Measurements from ENCODE around the gene DCAF10.
"Not testable (repeated sequence)": the region's sequence is repeated elsewhere in the genome, so short reads cannot be mapped to it uniquely, and the experiment has no call there.

The DCAF10 gene

DNA sequence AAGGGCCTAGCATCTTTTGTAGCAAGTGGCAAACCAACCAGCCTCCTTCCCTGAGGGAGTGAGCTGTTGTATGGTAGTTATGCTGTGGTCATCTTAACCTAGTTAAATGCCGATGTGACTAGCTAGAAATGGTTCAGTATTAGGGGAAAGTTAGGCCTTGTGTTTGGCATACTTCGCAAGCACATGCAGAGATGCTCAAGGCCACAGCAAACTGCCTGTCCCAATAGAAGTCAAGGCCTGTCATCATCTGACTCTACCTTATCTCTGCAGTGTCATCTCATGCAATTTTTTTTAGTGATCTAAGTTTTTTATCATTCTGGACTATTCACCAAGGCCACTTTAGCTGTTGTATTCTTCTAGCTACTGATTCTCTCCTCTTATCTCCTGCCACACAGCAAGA, 10.5 kb upstream of the DCAF10 start:
- DNase-seq (ENCODE audit: low read depth): no peak

DNA sequence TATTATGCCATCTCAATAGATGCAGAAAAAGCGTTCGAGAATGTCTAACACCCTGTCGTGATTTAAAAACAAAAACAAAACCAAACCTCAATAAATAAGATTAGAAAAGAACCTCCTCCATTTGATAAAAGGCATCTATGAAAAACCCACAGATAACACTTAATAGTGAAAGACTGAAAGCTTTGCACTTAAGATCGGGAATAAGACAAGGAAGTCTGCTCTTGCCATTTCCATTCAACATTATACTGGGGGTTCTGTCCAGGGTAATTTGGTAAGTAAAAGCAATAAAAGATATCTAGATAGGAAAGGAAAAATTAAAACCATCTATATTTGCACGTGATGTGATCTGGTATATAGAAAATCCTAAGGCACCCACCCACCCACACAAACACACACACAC, 8.5 kb upstream of the DCAF10 start:
- DNase-seq (ENCODE audit: low read depth): no peak

DNA sequence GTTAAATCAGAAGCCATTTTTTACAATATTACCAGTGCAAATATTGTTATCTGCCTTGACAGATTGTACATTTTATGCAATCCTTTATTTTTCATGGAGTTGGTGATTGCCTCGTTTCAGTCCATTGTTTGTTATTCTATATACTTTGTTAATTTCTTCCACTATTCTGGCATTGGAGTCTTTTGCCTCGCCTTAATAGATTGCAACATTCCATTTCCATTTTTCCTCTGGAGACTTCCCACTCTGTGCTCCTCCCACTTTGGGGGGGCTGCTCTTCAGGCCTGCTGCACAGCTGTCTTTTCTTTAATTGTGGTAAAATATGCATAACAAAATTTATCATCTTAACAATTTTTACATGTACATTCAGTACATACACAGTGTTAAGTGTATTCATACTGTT, 4.4 kb upstream of the DCAF10 start:
- no peak for DNase-seq (ENCODE audit: low read depth)

DNA sequence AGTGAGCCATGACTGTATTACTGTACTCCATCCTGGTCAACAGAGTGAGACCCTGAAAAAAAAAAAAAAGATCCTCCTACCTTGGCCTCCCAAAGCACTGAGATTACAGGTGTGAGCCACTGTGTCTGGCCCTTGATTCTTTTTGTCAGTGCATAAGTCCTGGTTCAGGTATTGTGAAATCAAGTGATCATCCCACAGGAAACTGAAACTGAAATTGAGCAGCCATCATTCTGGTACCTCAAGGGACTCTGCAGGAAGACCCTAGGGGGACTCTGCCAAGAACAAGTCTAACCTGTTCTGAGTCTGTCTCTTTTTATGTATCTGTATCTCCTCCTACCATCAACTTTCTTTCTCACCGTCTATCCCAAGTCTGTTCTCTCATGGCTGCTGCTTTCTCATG, 1.9 kb upstream of the DCAF10 start:
- no peak for DNase-seq (ENCODE audit: low read depth)

DNA sequence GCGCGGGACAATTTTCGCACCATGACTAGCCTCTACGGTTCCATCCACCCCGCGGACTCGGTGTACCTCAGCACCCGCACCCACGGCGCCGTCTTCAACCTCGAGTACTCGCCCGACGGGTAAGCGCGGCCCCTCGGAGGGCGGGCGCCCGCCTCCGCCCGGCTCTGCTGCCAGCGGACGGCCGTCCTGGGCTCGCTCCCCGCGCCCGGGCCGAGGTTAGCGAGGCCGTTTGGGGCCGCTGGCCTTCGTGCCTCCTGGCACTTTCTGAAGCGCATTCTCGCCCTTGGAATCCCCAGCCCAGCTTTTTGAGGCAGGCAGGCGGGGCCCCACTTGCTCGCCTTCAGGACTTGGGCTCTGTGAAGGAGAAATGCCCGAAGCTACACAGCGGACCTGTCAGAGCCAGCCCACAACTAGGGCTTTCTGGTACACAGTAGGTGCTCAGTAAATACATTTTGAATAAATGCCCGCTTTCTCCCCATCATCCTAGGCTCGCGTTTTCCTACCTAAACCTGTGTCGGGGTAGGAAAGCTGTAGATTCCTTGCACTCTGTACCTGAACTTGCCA, 772 bp downstream of the DCAF10 start:
- no peak for DNase-seq (ENCODE audit: low read depth)

DNA sequence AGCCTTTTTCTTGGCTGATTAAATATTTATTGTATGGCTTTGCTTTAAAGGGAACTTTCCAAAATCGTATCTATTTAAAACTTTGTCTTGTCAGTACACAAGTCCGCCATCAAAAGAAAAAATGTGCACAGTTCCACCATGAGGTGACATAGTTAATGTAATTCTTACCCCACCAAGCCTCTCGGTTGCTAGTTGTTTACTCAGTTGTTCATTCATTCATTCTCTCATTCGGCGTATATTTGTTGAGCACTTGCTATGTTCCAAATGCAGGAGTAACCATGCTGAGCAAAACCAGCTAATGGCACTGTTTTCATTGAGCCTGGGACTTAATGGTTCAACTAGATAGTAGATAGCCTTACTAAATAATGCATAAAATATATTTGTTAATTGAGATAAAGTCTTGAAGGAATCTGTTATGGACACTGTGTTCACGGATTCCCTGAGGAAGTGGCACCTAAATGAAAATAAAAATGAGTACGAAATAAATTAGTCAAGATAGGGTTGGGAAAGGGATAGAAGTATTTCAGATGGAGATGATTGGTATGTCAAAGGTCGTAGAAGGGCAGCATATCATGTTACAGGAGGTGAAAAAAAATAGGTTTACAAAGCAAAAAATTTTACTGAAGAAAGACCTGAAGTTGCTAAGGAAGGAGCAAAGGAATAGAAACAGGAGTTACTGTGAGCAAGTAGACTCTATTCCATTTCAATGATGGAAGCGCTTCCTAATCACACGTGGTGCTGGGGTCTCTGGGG, 1.5 kb downstream of the DCAF10 start:
- no peak for DNase-seq (ENCODE audit: low read depth)

DNA sequence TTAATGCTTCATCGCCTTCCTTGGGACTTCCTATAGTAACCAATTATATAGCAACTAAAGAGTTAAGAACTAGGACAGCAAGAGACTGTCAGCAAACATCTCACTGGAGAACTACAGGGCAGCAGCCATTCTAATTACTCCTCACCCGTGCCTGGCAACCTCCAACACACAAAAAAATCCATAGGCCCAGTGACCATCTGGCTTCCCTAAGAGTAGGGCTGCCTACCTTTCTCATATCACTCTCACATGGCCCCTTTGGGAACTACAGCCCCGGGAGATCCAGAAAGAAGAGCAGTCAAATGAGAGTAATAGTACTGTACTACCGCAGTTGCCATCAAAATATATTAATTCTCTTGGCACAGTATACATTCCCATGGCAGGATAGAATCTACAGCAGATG, 5.7 kb downstream of the DCAF10 start:
- no peak for DNase-seq (ENCODE audit: low read depth)

DNA sequence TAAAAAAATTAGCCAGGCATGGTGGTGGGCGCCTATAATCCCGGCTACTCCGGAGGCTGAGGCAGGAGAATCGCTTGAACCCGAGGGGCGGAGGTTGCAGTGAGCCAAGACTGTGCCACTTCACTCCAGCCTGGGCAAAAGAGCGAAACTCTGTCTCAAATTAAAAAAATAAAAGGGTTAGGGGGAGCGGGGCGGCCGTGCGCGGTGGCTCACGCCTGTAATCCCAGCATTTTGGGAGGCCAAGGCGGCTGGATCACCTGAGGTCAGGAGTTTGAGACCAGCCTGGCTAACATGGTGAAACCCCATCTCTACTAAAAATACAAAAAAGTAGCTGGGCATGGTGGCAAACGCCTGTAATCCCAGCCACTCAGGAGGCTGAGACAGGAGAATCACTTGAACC, 9.1 kb downstream of the DCAF10 start:
- DNase-seq (ENCODE audit: low read depth): not testable (repeated sequence)

DNA sequence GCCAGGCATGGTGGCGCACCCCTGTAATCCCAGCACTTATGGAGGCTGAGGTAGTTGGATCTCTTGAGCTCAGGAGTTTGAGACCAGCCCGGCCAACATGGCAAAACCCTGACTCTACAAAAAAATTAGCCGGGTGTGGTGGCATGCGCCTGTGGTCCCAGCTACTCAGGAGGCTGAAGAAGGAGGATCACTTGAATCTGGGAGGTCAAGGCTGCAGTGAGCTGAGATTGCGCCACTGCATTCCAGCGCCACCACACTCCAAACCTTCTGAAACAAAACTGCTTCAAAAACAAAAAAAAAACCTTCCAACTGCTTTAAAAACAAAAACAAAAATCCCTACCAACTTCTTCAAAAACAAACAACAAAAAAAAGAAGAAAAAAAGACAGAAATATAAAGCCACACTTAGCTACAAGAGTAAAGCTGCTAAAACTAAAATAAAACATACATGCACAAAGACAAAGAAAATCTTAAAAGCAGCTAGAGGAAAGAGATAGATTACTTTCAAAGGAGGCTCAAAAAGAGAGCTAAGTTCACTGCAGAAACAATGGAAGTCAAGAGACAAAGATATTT, 11.4 kb downstream of the DCAF10 start:
- no peak for DNase-seq (ENCODE audit: low read depth)

DNA sequence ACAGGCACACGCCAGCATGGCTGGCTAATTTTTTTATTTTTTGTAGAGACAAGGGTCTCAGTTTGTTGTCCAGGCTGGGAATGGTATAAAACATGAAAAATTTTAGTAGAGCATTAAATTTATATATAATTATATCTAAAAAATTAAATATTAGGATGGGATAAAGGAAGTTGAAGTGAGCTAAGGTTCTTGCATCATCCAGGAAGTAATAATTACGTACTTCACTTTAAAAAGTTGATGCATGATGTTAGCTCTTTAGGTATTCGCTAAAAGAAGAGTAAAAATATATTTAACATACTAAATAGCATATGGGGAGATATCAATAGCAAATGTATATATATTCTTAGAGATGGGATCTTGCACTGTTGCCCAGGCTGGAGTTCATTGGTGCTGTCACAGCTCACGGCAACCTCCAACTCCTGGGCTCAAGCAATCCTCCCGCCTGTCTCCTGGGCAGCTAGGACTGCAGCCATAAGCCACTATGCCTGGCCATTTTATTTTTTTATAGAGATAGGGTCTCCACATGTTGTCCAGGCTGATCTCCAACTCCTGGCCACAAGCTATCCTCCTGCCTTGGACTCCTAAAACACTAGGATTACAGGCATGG, 12.3 kb downstream of the DCAF10 start:
- no peak for DNase-seq (ENCODE audit: low read depth)

DNA sequence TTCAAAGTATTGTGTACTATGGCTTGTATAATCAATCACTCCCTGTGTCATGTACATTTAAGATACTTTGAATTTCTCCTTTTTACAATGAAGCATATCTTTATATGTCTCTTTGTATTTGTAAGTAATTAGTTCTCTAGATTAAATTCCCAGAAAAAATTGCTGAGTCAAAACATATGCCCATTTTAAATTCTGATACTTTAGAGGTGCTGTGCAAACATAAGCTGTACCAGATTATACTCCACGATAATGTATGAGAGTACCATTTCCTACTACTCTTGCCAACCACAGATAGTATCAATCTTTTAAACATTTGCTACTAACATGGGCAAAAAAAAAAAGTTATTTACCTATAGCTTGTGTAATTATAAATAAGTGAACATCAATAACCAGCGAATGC, 18.3 kb downstream of the DCAF10 start:
- DNase-seq (ENCODE audit: low read depth): no peak

DNA sequence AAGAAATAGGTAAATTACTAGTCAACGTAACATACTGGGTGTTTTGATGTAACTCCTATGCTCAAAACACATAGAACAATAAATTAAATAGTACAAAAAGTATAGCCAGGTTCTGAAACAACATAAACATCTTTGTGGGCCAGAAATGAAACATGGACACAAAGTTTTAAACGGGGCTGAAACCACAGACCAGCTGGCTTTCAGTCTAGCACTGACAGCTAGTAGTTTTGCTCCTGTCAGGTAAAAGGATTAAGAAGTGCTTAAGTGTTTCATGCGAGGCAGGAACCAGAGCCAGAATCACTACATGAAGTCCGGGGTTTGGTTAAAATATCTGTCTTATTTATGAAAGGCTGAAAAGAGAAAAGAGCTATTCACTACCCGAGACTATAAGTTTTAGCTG, 19.5 kb downstream of the DCAF10 start:
- DNase-seq (ENCODE audit: low read depth): no peak

DNA sequence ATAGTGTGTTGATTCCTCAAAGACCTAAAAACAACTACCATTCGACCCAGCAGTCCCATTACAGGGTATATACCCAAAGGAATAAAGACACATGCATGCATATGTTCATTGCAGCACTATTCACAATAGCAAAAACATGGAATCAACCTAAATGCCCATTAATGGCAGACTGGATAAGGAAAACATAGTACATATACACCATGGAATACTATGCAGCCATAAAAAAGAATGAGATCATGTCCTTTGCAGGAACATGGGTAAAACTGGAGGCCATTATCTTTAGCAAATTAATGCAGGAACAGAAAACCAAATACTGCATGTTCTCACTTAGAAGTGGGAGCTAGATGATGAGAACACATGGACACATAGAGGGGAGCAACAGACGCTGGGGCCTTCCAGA, 24.6 kb downstream of the DCAF10 start:
- DNase-seq (ENCODE audit: low read depth): not testable (repeated sequence)

DNA sequence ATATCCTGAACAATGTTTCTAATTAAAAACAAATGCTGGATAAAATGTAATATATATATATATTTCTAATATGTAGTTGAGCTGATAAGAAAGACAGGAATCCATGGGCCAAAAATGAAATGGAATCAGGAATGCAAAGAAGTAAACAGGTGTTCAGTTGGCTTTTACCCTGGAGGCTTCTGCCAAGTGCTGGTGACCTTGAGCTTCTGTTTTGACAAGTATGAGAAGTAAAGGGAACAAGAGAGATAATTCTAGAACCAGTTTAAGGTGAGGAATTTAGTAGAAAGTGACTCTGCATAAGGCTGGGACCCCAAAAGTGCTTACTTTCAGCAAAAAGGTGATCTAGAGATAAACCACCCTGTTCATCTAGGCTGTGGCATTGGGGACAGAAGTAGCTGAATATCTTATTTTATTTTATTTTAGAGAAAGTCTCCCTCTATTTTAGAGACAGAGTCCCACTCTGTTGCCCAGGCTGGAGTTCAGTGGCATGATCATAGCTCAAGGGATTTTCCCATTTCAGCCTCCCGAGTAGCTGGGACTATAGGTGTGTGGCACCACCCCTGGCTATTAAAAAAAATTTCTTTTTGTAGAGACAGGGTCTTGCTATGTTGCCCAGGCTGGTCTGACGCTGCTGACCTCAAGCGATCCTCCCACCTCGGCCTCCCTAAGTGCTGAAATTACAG, 27.0 kb downstream of the DCAF10 start:
- no peak for DNase-seq (ENCODE audit: low read depth)

DNA sequence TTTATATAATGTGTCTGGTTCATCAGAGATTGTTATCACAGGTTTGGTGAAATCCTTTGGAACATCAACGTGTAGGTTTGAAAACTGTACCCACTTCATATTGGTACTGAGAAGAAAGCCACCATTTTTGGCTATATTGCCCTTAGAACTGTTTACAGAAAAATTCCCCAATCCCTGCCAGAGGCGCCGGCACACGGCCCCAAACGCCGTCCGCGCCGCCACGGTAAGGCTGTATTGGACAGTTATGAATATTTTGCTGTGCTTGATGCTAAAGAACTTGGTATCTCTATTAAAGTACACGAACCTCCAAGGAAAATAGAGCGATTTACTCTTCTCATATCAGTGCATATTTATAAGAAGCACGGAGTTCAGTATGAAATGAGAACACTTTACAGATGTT, 35.2 kb downstream of the DCAF10 start:
- no peak for DNase-seq (ENCODE audit: low read depth)

DNA sequence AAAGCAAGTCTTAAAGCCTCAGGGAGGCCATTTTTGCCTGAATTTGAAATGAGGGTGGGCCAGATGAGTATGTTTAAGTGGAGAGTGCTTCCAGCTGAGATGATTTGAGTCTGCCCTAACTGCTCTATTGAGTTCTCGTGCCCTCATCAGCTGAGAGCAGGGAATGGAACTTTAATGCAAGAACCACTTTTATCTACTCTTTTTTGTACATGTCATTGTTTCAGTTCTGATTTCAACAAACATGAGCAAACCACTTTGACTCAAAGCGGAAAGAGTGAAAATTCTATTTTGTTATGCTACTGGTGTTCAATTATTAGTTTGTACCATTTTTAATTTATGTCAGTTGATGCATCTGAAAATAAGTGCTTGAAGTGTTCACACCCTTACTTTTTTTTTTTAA, 35.8 kb downstream of the DCAF10 start:
- DNase-seq (ENCODE audit: low read depth): no peak

DNA sequence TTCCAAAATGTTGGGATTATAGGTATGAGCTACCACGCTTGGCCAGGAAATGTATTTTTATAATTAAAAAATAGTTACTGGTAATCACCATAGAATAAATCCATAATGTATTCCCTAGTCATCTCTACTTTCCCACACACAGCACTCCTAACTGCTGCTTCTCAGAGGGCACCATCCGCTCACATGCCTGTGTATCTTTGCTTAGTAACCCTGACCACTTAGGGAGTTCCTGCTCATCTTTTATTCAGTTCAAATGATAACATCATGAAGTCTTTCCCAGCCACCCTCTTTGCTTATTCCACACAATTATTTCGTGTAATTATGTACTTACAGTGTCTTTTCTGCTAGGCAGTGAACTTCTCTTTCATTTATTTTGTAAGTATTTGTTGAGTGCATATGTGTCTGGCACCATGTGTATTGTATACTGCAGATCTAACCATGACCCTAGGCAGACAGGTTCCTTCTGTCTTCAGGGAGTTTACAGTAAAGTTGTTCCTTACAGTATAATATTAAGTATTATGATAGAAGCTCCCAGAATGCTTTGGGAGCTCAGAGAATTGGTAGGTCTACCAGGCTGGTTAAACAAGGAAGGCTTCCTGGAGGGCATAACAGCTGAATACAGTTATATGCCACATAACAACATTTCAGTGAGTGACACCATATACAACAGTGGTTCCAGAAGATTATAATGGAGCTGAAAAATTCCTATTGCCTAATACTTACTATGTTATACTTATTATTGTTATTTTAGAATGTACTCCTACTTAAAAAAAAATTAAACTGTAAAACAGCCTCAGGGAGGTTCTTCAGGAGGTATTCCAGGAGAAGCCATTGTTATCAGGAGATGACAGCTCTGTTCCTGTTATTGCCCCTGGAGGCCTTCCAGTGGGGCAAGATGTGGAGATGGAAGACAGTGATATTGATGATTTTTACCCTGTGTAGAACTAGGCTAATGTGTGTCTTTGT, 39.2 kb downstream of the DCAF10 start:
- DNase-seq (ENCODE audit: low read depth): no peak

DNA sequence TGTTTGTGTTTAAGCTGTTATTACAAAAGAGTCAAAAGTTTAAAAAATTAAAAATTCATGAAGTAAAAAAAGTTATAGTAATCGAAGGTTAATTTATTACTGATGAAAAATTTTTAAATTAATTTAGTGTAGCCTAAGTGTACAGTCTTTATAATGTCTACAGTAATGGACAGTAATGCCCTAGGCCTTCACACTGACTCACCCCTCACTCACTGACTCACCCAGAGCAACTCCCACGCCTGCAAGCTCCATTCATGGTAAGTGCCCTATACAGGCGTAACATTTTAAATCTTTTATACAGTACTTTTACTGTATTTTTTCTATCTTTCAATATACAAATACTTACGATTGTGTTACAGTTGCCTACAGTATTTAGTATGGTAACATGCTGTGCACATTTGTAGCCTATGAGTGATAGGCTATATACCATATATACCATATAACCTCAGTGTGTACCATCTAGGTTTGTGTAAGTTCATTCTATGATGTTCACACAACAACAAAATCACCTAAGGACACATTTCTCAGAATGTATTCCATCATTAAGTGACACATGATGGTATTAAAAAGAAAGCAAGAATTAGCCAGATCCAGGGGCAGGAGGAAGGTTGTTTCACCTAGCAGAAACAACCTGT, 40.1 kb downstream of the DCAF10 start:
- DNase-seq (ENCODE audit: low read depth): no peak

DNA sequence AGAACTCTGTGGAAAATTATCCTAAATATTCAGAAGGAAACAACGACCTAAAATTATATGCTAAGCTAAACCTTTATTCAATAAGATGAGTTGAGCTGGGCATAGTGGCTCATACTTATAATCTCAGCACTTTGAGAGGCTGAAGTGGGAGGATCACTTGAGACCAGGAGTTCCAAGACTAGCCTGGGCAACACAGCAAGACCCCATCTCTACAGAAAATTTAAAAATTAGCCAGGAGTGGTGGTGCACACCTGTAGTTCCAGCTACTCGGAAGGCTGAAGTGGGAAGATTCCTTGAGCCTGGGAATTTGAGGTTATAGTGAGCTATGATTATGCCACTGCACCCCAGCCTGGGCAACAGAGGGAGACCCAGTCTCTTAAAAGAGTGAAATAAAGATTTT, 51.6 kb downstream of the DCAF10 start:
- no peak for DNase-seq (ENCODE audit: low read depth)

DNA sequence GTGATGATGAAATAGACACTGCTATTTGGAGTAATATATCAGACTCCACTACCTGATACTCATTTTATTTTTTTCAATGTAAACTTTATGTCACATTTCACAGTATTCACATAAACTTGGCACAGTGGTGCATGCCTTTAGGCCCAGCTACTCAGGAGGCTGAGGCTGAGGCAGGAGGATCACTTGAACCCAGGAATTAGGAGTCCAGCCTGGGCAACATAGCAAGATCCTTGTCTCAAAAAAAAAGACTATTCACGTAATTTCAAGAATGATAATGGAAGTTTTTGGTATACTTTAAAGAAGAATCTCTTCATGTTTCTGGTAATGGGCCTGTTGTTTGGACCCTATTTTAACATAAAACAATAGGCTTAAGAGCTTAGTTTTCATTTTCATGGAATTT, 56.0 kb downstream of the DCAF10 start:
- no peak for DNase-seq (ENCODE audit: low read depth)

DNA sequence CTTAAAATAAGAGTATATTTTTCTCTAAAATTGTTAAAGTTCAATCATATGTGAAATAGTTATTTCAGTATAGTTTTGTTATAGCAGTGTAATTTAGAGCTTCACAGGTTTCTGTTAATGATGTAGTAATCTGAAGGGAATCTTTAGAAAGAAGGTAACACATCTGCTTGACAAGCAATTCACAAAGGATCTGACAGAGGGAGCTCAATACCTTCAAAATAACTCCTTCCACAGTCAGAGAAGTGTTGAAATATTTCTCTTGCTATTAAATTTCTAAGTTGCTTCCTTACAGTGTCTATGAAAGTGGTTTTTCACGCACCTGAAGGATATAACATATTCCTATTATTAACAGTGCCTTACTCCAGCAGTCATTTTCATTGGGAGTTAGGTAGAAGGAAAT, 58.4 kb downstream of the DCAF10 start:
- DNase-seq (ENCODE audit: low read depth): no peak

Measured in T-helper 22 cell (primary cell).